Measurements from ENCODE around the gene PIP5K1C.

The PIP5K1C gene, protein sequence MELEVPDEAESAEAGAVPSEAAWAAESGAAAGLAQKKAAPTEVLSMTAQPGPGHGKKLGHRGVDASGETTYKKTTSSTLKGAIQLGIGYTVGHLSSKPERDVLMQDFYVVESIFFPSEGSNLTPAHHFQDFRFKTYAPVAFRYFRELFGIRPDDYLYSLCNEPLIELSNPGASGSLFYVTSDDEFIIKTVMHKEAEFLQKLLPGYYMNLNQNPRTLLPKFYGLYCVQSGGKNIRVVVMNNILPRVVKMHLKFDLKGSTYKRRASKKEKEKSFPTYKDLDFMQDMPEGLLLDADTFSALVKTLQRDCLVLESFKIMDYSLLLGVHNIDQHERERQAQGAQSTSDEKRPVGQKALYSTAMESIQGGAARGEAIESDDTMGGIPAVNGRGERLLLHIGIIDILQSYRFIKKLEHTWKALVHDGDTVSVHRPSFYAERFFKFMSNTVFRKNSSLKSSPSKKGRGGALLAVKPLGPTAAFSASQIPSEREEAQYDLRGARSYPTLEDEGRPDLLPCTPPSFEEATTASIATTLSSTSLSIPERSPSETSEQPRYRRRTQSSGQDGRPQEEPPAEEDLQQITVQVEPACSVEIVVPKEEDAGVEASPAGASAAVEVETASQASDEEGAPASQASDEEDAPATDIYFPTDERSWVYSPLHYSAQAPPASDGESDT

DNA sequence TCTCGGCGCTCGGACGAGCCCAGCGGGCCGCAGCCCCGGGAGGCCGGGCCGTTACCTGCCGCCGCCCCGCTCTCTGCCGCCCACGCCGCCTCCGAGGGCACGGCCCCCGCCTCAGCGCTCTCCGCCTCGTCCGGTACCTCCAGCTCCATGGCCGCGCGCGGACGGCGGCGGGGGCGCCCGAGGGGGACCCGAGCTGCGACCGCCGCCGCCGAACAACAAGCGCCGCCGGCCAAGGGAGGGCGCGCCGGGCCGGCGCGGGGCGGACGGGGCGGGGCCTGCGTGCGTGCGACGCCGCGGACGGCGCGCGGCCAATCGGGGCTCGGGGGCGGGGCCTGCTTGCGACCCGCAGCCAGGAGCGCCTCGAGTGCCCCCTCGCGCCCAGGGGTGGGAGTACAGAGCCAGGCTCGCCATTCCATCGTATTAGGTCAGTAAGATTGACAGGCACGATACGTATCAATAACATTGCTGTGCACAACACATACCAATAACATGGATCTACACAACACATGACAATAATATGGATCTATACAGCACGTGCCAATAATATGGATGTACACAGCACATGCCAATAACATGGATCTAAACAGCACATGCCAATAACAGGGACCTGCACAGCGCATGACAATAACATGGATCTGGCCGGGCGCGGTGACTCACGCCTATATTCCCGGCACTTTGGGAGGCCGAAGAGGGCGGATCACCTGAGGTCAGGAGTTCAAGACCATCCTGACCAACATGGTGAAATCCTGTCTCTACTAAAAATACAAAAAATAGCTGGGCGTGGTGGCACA is at the start of gene PIP5K1C:
PIP5K1C (minus strand) TSS at position 227 of the 791 bp plus-strand sequence; CDS start at position 149, 78 bp downstream.
- peak; percentile 78 to 91 for DNase-seq (ENCODE audit: low read depth in 2 of 2)

DNA sequence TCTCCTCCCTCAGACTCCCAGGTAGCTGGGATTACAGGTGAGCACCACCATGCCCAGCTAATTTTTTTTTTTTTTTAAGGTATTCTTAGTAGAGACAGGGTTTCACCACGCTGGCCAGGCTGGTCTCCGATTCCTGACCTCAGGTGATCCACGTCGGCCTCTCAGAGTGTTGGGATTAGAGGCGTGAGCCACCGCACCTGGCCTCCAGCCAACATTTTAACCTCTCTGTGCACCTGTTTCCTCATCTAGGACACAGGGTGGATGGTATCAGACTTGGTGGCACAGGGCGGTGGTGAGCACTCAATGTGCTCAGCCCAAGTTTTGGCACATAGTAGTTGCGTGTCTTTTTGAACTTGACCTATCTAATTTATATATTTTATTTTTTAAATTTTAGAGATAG is 48.7 kb upstream of the PIP5K1C start:
- DNase-seq (ENCODE audit: low read depth in 2 of 2), result no peak

DNA sequence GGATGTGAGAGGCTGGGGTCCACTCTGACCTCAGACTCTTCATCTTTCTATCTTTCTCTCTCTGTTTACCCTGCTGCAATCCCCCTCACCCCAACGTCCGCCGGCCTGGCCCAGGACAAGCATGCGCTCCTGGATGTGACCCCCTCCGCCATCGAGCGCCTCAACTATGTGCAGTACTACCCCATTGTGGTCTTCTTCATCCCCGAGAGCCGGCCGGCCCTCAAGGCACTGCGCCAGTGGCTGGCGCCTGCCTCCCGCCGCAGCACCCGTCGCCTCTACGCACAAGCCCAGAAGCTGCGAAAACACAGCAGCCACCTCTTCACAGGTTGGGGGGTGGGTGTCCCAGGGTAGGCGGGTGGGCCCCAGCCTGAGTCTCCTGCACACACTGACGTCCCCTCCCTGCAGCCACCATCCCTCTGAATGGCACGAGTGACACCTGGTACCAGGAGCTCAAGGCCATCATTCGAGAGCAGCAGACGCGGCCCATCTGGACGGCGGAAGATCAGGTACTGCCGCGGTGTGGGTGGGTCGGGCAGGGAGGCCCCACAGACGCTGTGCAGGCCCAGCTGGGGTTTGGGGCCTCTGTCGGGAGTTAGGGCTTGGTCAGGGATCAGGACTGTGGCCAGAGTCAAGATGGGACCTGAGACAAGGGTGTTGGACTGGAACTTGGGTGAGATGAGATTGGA is 46.2 kb upstream of the PIP5K1C start:
- DNase-seq (ENCODE audit: low read depth in 2 of 2), result no peak

DNA sequence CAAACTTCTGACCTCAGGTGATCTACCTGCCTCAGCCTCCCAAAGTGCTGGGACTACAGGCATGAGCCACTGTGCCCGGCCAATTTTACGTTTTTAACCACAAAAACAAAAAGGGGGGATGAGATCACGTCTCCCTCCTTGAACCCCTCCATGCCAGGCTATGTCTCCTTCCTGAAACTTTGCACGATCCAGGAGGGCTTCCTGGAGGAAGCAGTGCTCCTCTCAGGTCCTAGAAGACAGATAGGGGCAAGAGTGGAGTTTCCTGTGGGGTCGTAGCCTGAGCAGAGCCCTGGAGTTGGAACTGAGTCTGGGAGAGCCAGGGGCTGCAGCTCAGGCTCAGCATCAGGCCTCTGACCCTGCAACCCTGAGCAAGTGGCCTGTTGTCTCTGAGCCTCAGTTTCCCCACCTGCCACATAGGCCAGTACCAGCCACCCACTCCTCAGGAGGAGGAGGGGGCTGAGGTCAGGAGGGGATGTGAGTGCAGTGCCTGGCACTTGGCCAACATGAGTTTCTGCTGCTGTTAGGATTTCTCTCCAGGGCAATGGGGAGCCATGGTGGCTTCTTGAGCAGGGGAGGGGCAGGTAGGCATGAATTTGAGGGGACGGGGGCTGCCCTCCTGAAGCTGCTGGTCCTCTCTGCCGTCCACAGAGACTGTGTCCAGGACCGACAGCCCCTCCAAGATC is 45.2 kb upstream of the PIP5K1C start:
- DNase-seq (ENCODE audit: low read depth in 2 of 2), result no peak

DNA sequence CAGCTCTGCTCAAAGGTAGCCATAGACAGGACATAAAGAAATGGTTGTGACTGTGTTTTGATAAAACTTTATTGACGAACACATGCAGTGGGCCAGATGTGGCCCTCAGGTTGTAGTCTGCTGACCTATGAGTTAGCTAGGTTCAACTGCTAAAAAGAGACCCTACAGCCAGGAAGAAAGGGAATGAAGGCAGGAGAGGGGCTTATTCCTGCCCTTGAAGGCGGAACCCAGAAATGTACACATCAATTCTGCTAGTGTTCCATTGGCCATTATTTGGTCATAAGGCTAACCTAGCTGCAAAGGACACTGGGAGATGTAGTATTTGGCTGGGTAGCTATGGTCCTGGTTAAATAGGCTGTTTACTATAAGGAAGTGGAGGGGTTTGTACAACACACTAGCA is 43.2 kb upstream of the PIP5K1C start:
- DNase-seq (ENCODE audit: low read depth in 2 of 2), result no peak

DNA sequence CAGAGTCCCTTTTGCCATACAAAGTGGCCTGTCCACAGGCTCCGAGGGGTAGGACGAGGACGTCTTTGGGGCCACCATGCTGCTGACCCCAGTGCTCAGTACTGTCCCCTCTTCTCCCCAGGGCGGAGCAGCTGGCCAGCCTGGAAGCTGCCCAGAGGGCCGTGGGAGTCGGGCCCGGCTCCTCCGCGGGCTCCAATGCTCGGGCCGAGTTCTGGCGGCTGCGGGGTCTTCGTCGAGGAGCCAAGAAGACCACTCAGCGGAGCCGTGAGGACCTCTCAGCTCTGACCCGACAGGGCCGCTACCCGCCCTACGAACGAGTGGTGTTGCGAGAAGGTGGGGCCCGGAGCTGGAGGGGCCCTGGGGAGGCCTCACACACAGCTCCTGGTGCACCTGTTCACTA is 40.2 kb upstream of the PIP5K1C start:
- no peak for DNase-seq (ENCODE audit: low read depth in 2 of 2)

DNA sequence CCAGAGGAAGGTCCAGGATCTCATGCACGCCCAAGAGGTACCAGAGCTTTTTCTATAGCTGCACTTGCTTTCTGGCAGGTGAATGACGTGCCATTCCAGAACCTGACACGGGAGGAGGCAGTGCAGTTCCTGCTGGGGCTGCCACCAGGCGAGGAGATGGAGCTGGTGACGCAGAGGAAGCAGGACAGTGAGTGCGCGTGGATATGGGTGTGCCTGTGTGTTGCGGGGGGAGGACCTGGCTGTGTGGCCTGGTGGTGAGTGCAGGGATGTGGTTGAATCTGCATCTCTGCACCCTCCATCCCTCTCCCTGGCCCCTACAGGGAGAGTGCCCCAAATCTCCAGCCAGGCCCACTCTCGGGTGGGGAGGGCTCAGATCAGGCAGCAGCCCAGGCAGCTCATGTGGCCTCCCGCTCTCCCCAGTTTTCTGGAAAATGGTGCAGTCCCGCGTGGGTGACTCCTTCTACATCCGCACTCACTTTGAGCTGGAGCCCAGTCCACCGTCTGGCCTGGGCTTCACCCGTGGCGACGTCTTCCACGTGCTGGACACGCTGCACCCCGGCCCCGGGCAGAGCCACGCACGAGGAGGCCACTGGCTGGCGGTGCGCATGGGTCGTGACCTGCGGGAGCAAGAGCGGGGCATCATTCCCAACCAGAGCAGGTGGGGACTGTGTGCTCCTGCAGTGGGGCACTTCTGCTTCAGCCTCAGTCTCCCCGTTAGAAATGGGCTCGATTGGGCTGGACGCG is 38.4 kb upstream of the PIP5K1C start:
- no peak for DNase-seq (ENCODE audit: low read depth in 2 of 2)

DNA sequence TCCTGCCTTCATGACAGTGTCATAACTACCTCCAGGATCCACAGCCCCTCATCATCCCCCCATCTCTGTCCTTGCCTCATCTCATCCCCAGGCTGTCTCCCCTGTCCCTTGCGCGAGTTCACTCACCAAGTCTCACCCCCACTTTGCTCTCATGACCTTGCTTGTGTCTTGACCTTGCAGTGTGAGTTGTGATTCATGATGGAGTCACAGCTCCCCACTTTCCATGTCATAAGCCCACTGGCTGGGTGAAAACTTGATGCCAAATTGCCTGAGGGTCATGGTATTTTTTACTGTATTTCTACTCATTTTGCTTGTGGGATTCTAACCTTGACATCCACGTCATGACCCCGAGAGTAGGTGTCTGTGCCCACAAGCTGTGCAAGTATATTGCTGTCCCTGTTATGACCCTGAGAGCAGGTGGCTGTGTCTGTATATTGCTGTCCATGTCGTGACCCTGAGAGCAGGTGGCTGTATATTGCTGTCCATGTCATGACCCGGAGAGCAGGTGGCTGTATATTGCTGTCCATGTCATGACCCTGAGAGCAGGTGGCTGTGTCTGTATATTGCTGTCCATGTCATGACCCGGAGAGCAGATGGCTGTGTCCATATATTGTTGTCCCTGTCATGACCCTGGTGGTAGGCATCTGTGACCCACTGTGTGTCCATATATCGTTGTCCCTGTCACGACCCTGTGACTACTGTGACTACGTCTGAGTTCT is 37.4 kb upstream of the PIP5K1C start:
- no peak for DNase-seq (ENCODE audit: low read depth in 2 of 2)

DNA sequence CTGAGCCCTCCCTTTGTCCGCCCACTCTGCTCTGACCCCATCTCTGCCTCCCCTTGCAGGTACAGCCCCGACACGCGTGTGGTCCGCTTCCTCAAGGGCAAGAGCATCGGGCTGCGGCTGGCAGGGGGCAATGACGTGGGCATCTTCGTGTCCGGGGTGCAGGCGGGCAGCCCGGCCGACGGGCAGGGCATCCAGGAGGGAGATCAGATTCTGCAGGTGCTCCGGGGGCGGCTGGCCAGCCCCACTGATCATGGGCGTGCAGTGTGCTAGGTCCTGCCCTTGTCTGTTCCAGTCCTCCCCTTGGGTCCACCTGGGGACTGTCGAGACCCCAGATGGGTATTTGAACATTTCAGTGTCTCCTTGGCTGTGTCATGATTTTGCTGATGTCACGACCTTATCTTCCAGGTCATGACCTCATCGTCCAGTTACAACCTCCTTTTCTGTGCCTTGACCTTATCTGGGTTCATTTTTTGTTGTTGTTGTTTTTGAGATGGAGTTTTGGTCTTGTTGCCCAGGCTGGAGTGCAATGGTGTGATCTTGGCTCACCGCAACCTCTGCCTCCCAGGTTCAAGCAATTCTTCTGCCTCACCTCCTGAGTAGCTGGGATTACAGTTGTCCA is 35.9 kb upstream of the PIP5K1C start:
- DNase-seq (ENCODE audit: low read depth in 2 of 2), result no peak

DNA sequence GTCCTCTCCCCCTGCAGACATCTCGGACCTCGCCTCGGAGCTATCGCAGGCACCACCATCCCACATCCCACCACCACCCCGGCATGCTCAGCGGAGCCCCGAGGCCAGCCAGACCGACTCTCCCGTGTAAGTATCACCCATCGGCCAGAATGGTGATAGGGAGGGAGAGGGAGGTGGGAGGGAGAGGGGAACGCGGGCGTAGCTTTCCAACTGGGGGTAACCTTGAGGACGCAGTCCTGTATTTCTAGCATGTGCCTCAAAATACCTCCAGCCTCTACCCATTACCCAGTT is 34.0 kb upstream of the PIP5K1C start:
- no peak for DNase-seq (ENCODE audit: low read depth in 2 of 2)

DNA sequence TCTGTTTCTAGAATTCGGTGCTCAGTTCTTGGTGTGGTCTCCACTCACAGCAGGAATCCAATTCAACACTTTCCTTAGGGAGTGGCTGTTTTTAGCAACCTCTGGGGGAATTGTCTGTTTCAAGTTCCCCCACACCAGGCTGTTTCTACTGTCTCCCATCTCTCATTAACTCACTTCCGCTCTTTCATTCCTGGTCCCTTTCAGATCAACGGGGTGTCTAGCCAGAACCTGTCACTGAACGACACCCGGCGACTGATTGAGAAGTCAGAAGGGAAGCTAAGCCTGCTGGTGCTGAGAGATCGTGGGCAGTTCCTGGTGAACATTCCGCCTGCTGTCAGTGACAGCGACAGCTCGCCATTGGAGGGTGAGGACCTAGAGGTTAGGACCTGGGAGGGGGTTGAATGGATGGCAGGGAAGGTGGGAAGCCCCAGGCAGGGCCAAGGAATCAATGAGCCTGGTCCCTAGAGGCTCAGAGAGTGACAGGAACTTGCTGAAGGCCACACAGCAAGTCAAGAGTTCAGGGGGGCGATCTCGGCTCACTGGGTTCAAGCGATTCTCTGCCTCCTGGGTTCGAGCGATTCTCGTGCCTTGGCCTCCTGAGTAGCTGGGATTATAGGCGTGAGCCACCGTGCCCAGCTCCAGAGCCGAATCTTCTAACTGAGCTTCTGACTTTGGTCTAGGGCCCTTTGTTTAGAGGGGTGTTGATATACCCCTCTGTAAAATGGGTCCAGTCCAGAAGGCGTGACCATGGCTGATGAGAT is 33.5 kb upstream of the PIP5K1C start:
- no peak for DNase-seq (ENCODE audit: low read depth in 2 of 2)

DNA sequence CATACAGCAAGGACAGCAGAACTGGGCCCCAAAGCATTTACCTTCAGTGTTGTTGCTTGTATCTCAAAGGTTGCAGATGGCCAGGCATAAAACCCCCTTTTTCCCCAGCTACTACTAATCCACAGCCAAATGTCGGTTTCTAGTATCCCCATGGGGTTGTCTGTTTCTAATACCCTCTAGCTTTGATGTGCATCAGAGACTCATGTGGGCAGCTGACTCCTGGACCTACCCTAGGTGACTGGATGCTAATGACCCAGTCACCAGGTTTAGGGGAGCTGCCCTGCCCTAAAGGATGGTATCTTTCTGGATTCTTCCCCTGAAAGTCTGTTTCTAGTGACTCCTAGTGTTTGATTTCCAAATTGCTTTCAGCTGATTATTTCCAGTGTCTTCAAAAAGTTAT is 31.8 kb upstream of the PIP5K1C start:
- DNase-seq (ENCODE audit: low read depth in 2 of 2), result no peak

DNA sequence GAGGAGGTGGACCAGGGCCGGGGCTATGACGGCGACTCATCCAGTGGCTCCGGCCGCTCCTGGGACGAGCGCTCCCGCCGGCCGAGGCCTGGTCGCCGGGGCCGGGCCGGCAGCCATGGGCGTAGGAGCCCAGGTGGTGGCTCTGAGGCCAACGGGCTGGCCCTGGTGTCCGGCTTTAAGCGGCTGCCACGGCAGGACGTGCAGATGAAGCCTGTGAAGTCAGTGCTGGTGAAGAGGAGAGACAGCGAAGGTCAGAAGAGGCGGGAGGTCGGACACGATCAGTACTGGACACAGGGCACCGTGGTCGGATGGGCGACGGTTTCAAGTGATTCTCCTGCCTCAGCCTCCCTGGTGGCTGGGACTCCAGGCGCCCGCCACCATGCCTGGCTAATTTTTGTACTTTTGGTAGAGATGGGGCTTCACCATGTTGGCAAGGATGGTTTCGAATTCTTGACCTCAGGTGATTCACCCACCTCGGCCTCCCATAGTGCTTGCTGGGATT is 30.2 kb upstream of the PIP5K1C start:
- DNase-seq (ENCODE audit: low read depth in 2 of 2), result no peak

DNA sequence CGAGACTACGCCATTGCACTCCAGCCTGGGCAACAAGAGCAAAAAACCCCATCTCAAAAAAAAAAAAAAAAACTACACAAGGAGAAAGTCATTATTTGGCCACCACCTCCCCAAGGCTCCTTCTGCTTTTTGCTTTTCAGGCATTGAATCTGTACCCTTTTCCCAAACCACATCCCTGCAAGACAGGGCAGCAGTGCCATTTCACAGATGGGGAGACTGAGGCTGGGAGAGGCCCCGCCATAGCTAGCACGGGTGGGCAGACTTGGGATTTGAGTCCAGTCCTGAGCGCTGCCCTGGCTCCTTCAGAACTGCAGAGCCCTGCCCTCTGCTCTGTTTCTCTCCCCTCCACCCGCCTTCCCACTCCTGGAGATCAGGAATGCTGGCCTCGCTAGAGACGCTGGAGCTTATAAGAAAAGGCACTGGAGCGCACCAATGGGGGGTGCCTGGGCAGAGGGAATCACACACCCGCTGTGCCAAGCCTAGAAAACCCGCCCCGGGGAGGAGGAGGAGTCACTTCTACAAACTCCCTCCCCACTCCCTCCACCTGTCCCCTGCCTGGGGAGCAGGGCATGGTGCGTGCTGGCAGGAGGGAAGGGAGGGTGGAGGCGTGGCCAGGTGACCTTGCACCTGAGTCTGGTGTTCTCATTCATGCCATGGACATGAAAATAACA is 25.5 kb upstream of the PIP5K1C start:
- DNase-seq (ENCODE audit: low read depth in 2 of 2), result no peak

DNA sequence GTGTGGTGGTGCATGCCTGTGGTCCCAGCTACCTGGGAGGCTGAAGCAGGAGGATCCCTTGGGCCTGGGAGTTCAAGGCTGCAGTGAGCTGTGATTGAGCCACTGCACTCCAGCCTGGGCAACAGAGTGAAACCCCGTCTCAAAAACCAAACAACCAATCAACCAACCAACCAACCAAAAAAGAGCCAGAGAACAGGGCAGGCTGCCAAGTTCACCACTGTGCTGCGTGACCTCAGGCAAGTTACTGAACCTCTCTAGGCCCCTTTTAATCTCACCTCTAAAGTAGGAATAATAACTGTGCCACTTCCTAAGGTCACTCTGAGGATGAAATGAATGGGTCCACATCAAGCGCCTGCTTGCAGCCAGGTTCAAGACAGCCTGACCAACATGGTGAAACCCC is 24.9 kb upstream of the PIP5K1C start:
- DNase-seq (ENCODE audit: low read depth in 2 of 2), result no peak

DNA sequence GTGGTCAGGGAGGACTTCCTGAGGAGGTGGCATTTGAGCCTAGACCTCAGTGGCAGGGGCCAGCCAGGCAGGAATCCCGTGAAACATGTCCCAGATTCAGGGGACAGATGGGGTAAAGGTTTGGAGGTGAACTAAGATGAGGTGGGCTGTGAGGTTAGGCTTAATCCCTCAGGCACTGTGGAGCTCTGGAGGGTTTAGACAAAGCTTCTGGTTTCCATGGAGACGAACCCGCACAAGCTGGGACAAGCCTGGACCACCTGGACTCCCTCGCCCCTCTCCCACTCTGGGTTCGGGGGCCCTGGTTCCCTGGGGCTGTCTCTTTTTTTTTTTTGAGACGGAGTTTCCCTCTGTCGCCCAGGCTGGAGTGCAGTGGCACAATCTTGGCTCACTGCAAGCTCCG is 23.6 kb upstream of the PIP5K1C start:
- DNase-seq (ENCODE audit: low read depth in 2 of 2), result no peak

DNA sequence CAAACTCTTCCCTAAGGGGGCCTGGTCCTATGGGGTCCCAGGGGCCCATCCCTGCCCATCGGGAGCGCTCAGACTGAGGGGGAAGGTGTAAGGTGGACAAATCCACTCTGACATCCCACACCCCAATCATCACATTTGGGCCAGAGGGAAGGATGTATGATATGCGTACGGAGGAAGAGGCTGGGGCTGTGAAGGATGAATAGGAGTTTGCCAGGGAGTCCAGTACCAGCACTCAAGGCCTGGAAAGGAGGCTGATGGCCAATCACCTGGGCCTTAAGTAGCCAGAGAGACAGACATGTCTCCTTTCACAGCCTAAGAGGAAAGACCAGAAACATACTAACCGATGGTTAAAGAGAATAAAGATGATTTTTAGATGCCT is 22.8 kb upstream of the PIP5K1C start:
- DNase-seq (ENCODE audit: low read depth in 2 of 2), result no peak

DNA sequence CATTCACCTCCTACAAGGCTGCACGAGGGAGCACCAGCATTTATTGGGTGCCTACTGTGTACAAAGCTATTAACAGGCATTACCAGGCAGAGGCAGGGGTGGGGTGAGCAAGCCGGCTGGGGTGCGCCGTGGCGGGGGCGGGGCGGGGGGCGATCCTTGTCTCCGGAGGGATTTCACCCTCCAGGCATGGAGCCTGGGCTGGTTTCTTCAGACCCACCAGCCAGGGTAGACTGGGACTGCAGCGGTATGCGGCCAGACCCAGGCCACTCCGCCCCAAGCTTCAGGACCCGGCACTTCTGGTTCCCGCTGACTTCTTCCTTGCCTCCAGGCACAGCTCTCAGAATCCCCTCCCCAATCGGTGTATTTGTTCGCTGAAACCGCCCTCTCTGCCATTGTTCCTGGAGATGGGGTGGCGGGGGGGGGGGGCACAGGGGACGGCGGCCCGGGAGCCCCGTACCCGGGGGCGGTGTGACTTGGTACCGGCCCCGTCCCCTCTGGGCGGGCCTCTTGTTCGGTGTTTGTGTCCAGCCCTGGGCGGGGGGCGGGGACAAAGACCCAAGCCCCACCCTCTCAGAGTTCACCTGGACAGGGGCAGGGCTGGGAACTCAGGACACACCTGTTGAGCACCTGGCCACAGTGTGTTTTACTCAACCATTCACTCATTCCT is 22.3 kb upstream of the PIP5K1C start:
- DNase-seq (ENCODE audit: low read depth in 2 of 2), result no peak

Measured in stimulated activated CD4-positive, alpha-beta T cell treated with anti-CD3 and anti-CD28 coated beads, Interleukin-12 subunit alpha, Interleukin-12 subunit beta, amount 100 ng/mL, for 24 hours (primary cell).